ENCODE data around the gene TCOF1. TPM values are rescaled to one million over a fixed set of nuclear protein-coding genes. Genes with fewer than 3 reads are reported as not detected.
A peak's percentile ranks its signal among the peaks of the same experiment; 100 is the strongest.

The TCOF1 gene
- total RNA-seq, 4 donors from 2014 or later: 19.4 to 85.0 (median 28.2) TPM

- DNase-seq: no peak
- no peaks in the 10 kb centered on the region for H3K9me3 ChIP-seq
- H3K36me3 ChIP-seq: peaks cover 0 to 82% (median 0%) of the 10 kb centered on the region in 3 donors
- H3K4me1 ChIP-seq: no peaks in the 10 kb centered on the region
- H3K4me3 ChIP-seq: no peak overlapping the region
- no peak overlapping the region for H3K27ac ChIP-seq
- no peak for TF ChIP-seq POLR2A (IDR thresholded peaks at IDR 0.05)
- TF ChIP-seq CTCF (IDR thresholded peaks at IDR 0.05): peak in 1 of 6 experiments; percentile 6
- no peaks in the 10 kb centered on the region for H3K27me3 ChIP-seq
These were observed 40.6 kb downstream of the TCOF1 start for GRCh38 chr5:150397782-150398721.

- Histone ChIP-seq H3K4me3 (no peak overlapping the region), H3K27ac (peak overlapping the region in 1 of 4 donors; percentile 57), H3K27me3 (no peaks in the 10 kb centered on the region), H3K9me3 (no peaks in the 10 kb centered on the region), H3K4me1 (no peaks in the 10 kb centered on the region), H3K36me3 (peaks cover 0 to 82% (median 0%) of the 10 kb centered on the region in 3 donors)
- DNase-seq: peak in 2 of 3 donors; percentile 73 to 76
- TF ChIP-seq POLR2A (IDR thresholded peaks at IDR 0.05): no peak
- TF ChIP-seq CTCF (IDR thresholded peaks at IDR 0.05): peak; percentile 40 to 69 (median 51)
These were observed 41.4 kb downstream of the TCOF1 start for GRCh38 chr5:150398722-150399523.

GRCh38 chr5:150399524-150400211, 42.2 kb downstream of the TCOF1 start:
- TF ChIP-seq CTCF (IDR thresholded peaks at IDR 0.05): no peak
- TF ChIP-seq POLR2A (IDR thresholded peaks at IDR 0.05): no peak
- Histone ChIP-seq H3K27me3 (no peaks in the 10 kb centered on the region), H3K27ac (peak overlapping the region in 1 of 4 donors; percentile 57), H3K4me3 (no peak overlapping the region), H3K36me3 (peaks cover 0 to 83% (median under 1%) of the 10 kb centered on the region in 3 donors), H3K9me3 (no peaks in the 10 kb centered on the region), H3K4me1 (peaks cover 0 to 1% (median 0%) of the 10 kb centered on the region in 4 donors)
- no peak for DNase-seq

GRCh38 chr5:150400316-150401075, 43.0 kb downstream of the TCOF1 start:
- Histone ChIP-seq H3K36me3 (peaks cover 0 to 83% (median 3%) of the 10 kb centered on the region in 3 donors), H3K9me3 (no peaks in the 10 kb centered on the region), H3K4me1 (peaks cover 0 to 10% (median 0%) of the 10 kb centered on the region in 4 donors), H3K27ac (peak overlapping the region in 1 of 4 donors; percentile 57), H3K4me3 (no peak overlapping the region), H3K27me3 (no peaks in the 10 kb centered on the region)
- peak in 1 of 3 donors; percentile 41 for DNase-seq
- TF ChIP-seq POLR2A (IDR thresholded peaks at IDR 0.05) (no peak), CTCF (IDR thresholded peaks at IDR 0.05) (no peak)
